ENCODE measurements around the gene FAM98C.

The FAM98C gene

GRCh38 chr19:38452430-38453366, 49.8 kb downstream of the FAM98C start:
- peak overlapping the region; percentile 76 for H3K9ac ChIP-seq (ENCODE audit: low read depth, low read length)
- H3K9me3 ChIP-seq (ENCODE audit: control insufficient read depth, insufficient read depth, low read length), result no peaks in the 10 kb centered on the region
- peaks cover 45% of the 10 kb centered on the region for H3K36me3 ChIP-seq (ENCODE audit: control insufficient read depth, insufficient read depth, low read length)
- H3K4me3 ChIP-seq (ENCODE audit: low read depth, low read length), result no peak overlapping the region
- no peaks in the 10 kb centered on the region for H3K4me1 ChIP-seq (ENCODE audit: control insufficient read depth, insufficient read depth, low read length)
- H3K27me3 ChIP-seq (ENCODE audit: control insufficient read depth, insufficient read depth, low read length), result no peaks in the 10 kb centered on the region

GRCh38 chr19:38453596-38453995, 50.7 kb downstream of the FAM98C start:
- Histone ChIP-seq H3K9me3 (ENCODE audit: control insufficient read depth, insufficient read depth, low read length) (no peaks in the 10 kb centered on the region), H3K27me3 (ENCODE audit: control insufficient read depth, insufficient read depth, low read length) (no peaks in the 10 kb centered on the region), H3K4me1 (ENCODE audit: control insufficient read depth, insufficient read depth, low read length) (no peaks in the 10 kb centered on the region), H3K4me3 (ENCODE audit: low read depth, low read length) (no peak overlapping the region), H3K36me3 (ENCODE audit: control insufficient read depth, insufficient read depth, low read length) (peaks cover 47% of the 10 kb centered on the region), H3K9ac (ENCODE audit: low read depth, low read length) (no peak overlapping the region)

- Histone ChIP-seq H3K4me3 (ENCODE audit: low read depth, low read length) (no peak overlapping the region), H3K4me1 (ENCODE audit: control insufficient read depth, insufficient read depth, low read length) (no peaks in the 10 kb centered on the region), H3K27me3 (ENCODE audit: control insufficient read depth, insufficient read depth, low read length) (no peaks in the 10 kb centered on the region), H3K9ac (ENCODE audit: low read depth, low read length) (no peak overlapping the region), H3K9me3 (ENCODE audit: control insufficient read depth, insufficient read depth, low read length) (no peaks in the 10 kb centered on the region), H3K36me3 (ENCODE audit: control insufficient read depth, insufficient read depth, low read length) (peaks cover 46% of the 10 kb centered on the region)
Observed at GRCh38 chr19:38455031-38455430, 52.1 kb downstream of the FAM98C start.

GRCh38 chr19:38457202-38457601, 54.3 kb downstream of the FAM98C start:
- H3K9ac ChIP-seq (ENCODE audit: low read depth, low read length), result no peak overlapping the region
- H3K4me1 ChIP-seq (ENCODE audit: control insufficient read depth, insufficient read depth, low read length), result no peaks in the 10 kb centered on the region
- peaks cover 46% of the 10 kb centered on the region for H3K36me3 ChIP-seq (ENCODE audit: control insufficient read depth, insufficient read depth, low read length)
- no peaks in the 10 kb centered on the region for H3K9me3 ChIP-seq (ENCODE audit: control insufficient read depth, insufficient read depth, low read length)
- no peak overlapping the region for H3K4me3 ChIP-seq (ENCODE audit: low read depth, low read length)
- no peaks in the 10 kb centered on the region for H3K27me3 ChIP-seq (ENCODE audit: control insufficient read depth, insufficient read depth, low read length)

GRCh38 chr19:38457690-38458405, 55.0 kb downstream of the FAM98C start:
- Histone ChIP-seq H3K9me3 (ENCODE audit: control insufficient read depth, insufficient read depth, low read length) (no peaks in the 10 kb centered on the region), H3K36me3 (ENCODE audit: control insufficient read depth, insufficient read depth, low read length) (peaks cover 46% of the 10 kb centered on the region), H3K4me1 (ENCODE audit: control insufficient read depth, insufficient read depth, low read length) (no peaks in the 10 kb centered on the region), H3K4me3 (ENCODE audit: low read depth, low read length) (no peak overlapping the region), H3K9ac (ENCODE audit: low read depth, low read length) (no peak overlapping the region), H3K27me3 (ENCODE audit: control insufficient read depth, insufficient read depth, low read length) (no peaks in the 10 kb centered on the region)
